NB4 (cell line): ENCODE data around the gene BROX.

Experiments used
- CTCF ChIP-seq: IDR thresholded peaks from one replicate; pipeline ENCODE4 v1.5.1; 2012; ENCODE audit warnings: low read depth, low read length
- MAX ChIP-seq: IDR thresholded peaks from 2 replicates; pipeline ENCODE4 v1.6.1; 2011; ENCODE audit warnings: low read depth, low read length
- MYC ChIP-seq: IDR thresholded peaks from 2 replicates; pipeline ENCODE4 v1.6.1; 2011; ENCODE audit warnings: low read depth, low read length
- POLR2A ChIP-seq: IDR thresholded peaks from 2 replicates; pipeline ENCODE4 v1.6.1; 2011; ENCODE audit warnings: mild to moderate bottlenecking; ENCODE audit not compliant: insufficient read length; ENCODE audit errors: extremely low read depth

GRCh38 chr1:222697203-222697602 is 15.2 kb upstream of the BROX start:
- TF ChIP-seq CTCF (no peak), MAX (no peak), POLR2A (no peak), MYC (no peak)
